ENCODE results near the gene NELFA.

NELFA gene

DNA sequence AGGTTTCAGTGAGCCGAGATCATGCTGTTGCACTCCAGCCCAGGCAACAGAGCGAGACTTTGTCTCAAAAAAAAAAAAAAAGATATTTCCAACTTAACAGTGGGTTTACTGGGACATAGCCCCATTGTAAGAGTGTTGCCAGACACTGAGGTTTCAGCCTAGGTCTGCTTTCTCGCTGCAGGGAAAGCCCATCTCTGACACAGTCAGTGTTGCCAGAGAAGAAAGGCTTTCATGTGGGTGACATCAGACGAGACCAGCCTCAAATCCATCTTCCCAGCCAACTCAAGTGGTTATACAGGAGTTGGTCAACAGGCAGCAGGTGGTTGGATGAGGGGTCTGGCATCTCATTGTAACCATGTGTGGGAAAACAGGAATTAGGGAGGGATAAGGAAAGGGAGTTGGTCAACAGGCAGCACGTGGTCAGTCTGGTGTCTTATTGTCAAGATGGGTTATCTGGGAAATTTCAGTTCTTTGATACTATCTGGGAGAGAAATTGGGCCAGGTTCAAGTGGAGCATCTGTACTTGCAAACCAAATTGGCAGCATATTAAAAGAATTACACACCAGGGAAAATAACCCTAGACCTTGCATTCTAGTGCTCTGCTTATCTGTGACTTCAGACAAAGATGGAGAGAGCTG lies 41.1 kb downstream of the NELFA start:
- Histone ChIP-seq H3K27ac (ENCODE audit: low read depth, low read length) (no peak overlapping the region), H3K9me3 (ENCODE audit: control insufficient read depth in 5 of 5, low read length in 5 of 5) (no peaks in the 10 kb centered on the region), H3K36me3 (ENCODE audit: control insufficient read depth in 5 of 5, insufficient read depth in 5 of 5, low read length in 5 of 5) (peaks cover 2 to 57% (median 25%) of the 10 kb centered on the region in 5 donors), H3K4me1 (ENCODE audit: control insufficient read depth in 5 of 5, insufficient read depth in 5 of 5, low read length in 5 of 5) (no peaks in the 10 kb centered on the region), H3K9ac (ENCODE audit: low read length in 5 of 5) (no peak overlapping the region), H3K27me3 (ENCODE audit: control insufficient read depth in 5 of 5, insufficient read depth in 4 of 5, low read length in 5 of 5) (no peaks in the 10 kb centered on the region), H3K4me3 (ENCODE audit: low read depth in 1 of 5, low read length in 5 of 5) (no peak overlapping the region)

DNA sequence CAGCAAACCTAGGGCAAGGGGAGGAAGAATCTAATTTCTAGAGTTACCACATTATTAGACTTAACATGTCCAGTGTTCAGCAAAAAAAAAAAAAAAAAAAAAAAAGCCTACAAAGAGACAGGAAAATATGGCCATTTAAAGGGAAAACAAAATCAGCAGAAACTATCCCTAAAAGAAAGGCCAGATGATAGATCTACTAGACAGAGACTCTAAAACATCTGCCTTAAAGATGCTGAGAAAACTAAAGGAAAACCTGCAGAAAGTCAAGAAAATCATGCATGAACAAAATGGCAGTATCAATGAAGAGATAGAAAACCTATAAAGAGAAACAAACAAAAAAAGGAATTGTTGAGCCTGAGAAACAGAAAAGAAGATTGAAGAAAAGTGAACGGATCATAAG lies 43.8 kb downstream of the NELFA start:
- Histone ChIP-seq H3K4me3 (ENCODE audit: low read depth in 1 of 5, low read length in 5 of 5) (no peak overlapping the region), H3K36me3 (ENCODE audit: control insufficient read depth in 5 of 5, insufficient read depth in 5 of 5, low read length in 5 of 5) (peaks cover 4 to 58% (median 40%) of the 10 kb centered on the region in 5 donors), H3K4me1 (ENCODE audit: control insufficient read depth in 5 of 5, insufficient read depth in 5 of 5, low read length in 5 of 5) (no peaks in the 10 kb centered on the region), H3K27ac (ENCODE audit: low read depth, low read length) (no peak overlapping the region), H3K9ac (ENCODE audit: low read length in 5 of 5) (no peak overlapping the region), H3K9me3 (ENCODE audit: control insufficient read depth in 5 of 5, low read length in 5 of 5) (no peaks in the 10 kb centered on the region), H3K27me3 (ENCODE audit: control insufficient read depth in 5 of 5, insufficient read depth in 4 of 5, low read length in 5 of 5) (no peaks in the 10 kb centered on the region)

DNA sequence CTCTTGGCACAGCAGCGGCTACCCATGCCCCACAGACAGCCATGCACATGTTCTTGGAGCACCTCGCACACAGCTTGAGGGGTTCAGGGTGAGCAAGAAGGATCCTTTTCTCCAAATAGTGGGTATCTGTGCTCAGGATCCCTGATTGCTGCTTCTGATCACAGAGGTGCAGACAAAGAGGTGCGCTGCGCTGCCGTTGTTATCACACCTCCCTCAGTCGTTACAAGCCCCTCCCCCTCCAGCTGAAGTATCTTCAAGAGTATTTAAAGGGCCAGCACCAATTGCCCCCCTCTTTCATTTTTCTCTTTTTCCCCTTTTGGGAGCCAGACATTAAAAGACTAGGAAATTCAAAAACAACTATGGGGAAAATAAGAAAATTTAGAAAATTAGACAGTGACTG lies 44.3 kb downstream of the NELFA start:
- no peak overlapping the region for H3K9ac ChIP-seq (ENCODE audit: low read length in 5 of 5)
- no peaks in the 10 kb centered on the region for H3K4me1 ChIP-seq (ENCODE audit: control insufficient read depth in 5 of 5, insufficient read depth in 5 of 5, low read length in 5 of 5)
- peaks cover 4 to 58% (median 45%) of the 10 kb centered on the region in 5 donors for H3K36me3 ChIP-seq (ENCODE audit: control insufficient read depth in 5 of 5, insufficient read depth in 5 of 5, low read length in 5 of 5)
- H3K9me3 ChIP-seq (ENCODE audit: control insufficient read depth in 5 of 5, low read length in 5 of 5), result no peaks in the 10 kb centered on the region
- H3K27me3 ChIP-seq (ENCODE audit: control insufficient read depth in 5 of 5, insufficient read depth in 4 of 5, low read length in 5 of 5), result no peaks in the 10 kb centered on the region
- H3K4me3 ChIP-seq (ENCODE audit: low read depth in 1 of 5, low read length in 5 of 5), result no peak overlapping the region
- H3K27ac ChIP-seq (ENCODE audit: low read depth, low read length), result no peak overlapping the region

DNA sequence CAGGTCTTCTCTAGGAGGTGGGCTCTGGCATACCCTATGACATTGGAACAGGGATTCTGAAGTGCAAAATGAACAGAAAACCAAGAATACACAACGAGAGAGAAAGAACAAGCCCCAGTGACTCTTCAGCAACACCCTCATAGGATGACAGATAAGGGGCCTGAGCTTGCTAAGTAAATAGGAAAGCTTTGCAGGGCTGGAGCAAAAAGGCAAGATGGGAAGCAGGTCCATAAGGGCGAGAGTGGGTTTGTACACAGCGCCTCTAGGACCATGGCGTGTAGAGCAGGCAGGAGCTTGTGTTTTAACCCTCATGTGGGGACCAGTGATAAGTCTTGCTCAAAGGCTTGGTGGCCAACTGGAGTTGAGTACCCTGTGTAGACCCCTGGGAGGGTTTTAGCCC lies 45.8 kb downstream of the NELFA start:
- Histone ChIP-seq H3K9ac (ENCODE audit: low read length in 5 of 5) (peak overlapping the region in 1 of 5 donors; percentile 15), H3K36me3 (ENCODE audit: control insufficient read depth in 5 of 5, insufficient read depth in 5 of 5, low read length in 5 of 5) (peaks cover 7 to 64% (median 56%) of the 10 kb centered on the region in 5 donors), H3K27me3 (ENCODE audit: control insufficient read depth in 5 of 5, insufficient read depth in 4 of 5, low read length in 5 of 5) (no peaks in the 10 kb centered on the region), H3K4me1 (ENCODE audit: control insufficient read depth in 5 of 5, insufficient read depth in 5 of 5, low read length in 5 of 5) (no peaks in the 10 kb centered on the region), H3K27ac (ENCODE audit: low read depth, low read length) (no peak overlapping the region), H3K9me3 (ENCODE audit: control insufficient read depth in 5 of 5, low read length in 5 of 5) (no peaks in the 10 kb centered on the region), H3K4me3 (ENCODE audit: low read depth in 1 of 5, low read length in 5 of 5) (no peak overlapping the region)

DNA sequence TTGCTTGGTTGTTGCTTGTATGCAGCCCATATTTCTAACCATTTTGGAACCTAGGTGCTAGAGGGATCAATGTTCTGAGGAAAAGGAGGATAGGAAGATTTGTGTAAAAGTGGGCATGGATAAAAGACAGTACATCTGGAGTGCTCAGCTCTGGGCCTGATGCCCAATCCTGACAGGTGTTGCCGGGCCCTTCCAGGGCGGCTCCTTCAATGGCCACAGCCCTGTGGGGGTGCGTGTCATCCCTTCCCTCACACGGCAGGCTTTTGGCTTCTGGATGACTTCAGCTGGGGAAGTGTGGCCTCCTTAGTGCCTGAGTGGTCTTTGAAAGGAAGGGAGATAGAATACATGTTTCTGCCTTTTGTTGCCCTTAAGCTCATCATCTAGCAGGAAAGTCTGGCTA lies 47.2 kb downstream of the NELFA start:
- Histone ChIP-seq H3K27ac (ENCODE audit: low read depth, low read length) (no peak overlapping the region), H3K36me3 (ENCODE audit: control insufficient read depth in 5 of 5, insufficient read depth in 5 of 5, low read length in 5 of 5) (peaks cover 7 to 75% (median 61%) of the 10 kb centered on the region in 5 donors), H3K9me3 (ENCODE audit: control insufficient read depth in 5 of 5, low read length in 5 of 5) (no peaks in the 10 kb centered on the region), H3K4me3 (ENCODE audit: low read depth in 1 of 5, low read length in 5 of 5) (no peak overlapping the region), H3K4me1 (ENCODE audit: control insufficient read depth in 5 of 5, insufficient read depth in 5 of 5, low read length in 5 of 5) (no peaks in the 10 kb centered on the region), H3K9ac (ENCODE audit: low read length in 5 of 5) (no peak overlapping the region), H3K27me3 (ENCODE audit: control insufficient read depth in 5 of 5, insufficient read depth in 4 of 5, low read length in 5 of 5) (no peaks in the 10 kb centered on the region)

DNA sequence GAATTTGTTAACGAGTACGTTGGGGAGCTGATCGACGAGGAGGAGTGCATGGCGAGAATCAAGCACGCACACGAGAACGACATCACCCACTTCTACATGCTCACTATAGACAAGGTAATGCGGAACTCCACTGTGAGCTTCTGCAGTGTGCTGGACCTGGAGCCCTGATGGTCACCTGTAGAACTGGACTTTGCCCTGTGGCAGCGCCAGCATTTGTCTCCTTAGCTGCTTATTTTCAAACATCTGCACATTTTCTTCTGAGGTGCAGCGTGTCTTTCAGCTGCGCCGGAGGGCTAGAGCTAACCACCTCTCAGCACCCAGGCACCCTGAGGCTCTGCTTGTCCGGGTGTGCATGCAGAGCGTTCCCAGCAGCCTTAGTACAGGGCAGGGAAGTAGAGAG lies 47.7 kb downstream of the NELFA start:
- H3K27ac ChIP-seq (ENCODE audit: low read depth, low read length), result no peak overlapping the region
- H3K36me3 ChIP-seq (ENCODE audit: control insufficient read depth in 5 of 5, insufficient read depth in 5 of 5, low read length in 5 of 5), result peaks cover 7 to 78% (median 64%) of the 10 kb centered on the region in 5 donors
- H3K27me3 ChIP-seq (ENCODE audit: control insufficient read depth in 5 of 5, insufficient read depth in 4 of 5, low read length in 5 of 5), result no peaks in the 10 kb centered on the region

DNA sequence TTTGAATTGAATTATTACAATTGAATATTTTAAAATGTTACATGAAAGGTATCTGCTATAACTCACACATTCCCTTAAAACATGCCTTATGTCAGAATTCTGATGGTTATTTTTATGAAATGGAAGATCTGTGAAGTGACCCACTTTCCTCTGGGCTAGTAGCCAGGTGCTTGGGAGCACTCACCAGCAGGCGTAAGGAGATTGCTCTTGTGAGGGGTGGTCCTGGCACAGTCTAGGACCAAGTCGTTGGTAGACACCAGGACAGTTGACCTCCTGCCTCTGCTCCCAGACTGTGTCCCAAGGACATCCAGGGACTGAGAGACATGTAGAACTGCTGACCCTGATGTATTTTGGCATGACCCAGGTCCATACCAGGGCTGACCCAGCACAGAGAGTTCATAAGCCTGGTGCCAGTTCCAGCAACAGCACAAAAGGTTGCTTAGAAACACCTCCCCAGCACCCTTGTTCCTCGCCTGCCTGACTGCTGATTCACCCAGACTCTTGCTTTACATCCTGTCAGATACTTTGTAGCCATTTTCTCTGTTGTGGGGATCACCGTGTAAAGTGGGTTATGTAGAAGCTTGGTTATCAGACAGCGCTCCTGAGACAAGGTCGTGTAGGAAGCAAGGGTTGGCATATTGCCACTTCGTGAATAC lies 48.5 kb downstream of the NELFA start:
- no peak overlapping the region for H3K4me3 ChIP-seq (ENCODE audit: low read depth in 1 of 5, low read length in 5 of 5)
- H3K9ac ChIP-seq (ENCODE audit: low read length in 5 of 5), result no peak overlapping the region
- no peaks in the 10 kb centered on the region for H3K9me3 ChIP-seq (ENCODE audit: control insufficient read depth in 5 of 5, low read length in 5 of 5)
- no peak overlapping the region for H3K27ac ChIP-seq (ENCODE audit: low read depth, low read length)
- H3K27me3 ChIP-seq (ENCODE audit: control insufficient read depth in 5 of 5, insufficient read depth in 4 of 5, low read length in 5 of 5), result no peaks in the 10 kb centered on the region
- peaks cover 7 to 86% (median 70%) of the 10 kb centered on the region in 5 donors for H3K36me3 ChIP-seq (ENCODE audit: control insufficient read depth in 5 of 5, insufficient read depth in 5 of 5, low read length in 5 of 5)
- no peaks in the 10 kb centered on the region for H3K4me1 ChIP-seq (ENCODE audit: control insufficient read depth in 5 of 5, insufficient read depth in 5 of 5, low read length in 5 of 5)

More for the DNA sequence above, 47.7 kb downstream of the NELFA start:
- Histone ChIP-seq H3K4me1 (ENCODE audit: control insufficient read depth in 5 of 5, insufficient read depth in 5 of 5, low read length in 5 of 5) (no peaks in the 10 kb centered on the region), H3K9ac (ENCODE audit: low read length in 5 of 5) (no peak overlapping the region), H3K4me3 (ENCODE audit: low read depth in 1 of 5, low read length in 5 of 5) (no peak overlapping the region), H3K9me3 (ENCODE audit: control insufficient read depth in 5 of 5, low read length in 5 of 5) (no peaks in the 10 kb centered on the region)

DNA sequence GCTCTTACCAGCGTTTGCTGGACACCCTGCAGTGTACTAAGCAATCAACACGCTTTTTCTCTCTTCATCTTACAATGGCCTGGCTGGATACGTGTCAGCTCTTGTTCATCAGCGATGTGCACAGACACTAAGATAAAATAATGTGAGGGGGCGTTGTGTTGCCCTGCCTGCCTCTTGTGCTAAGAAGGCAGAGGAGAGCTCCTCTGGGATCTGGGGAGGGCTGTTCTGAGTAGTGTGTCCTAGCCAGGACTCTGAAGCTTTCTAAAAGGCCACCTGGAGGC lies 49.7 kb downstream of the NELFA start:
- no peaks in the 10 kb centered on the region for H3K9me3 ChIP-seq (ENCODE audit: control insufficient read depth in 5 of 5, low read length in 5 of 5)
- H3K9ac ChIP-seq (ENCODE audit: low read length in 5 of 5), result no peak overlapping the region
- no peak overlapping the region for H3K27ac ChIP-seq (ENCODE audit: low read depth, low read length)
- no peaks in the 10 kb centered on the region for H3K4me1 ChIP-seq (ENCODE audit: control insufficient read depth in 5 of 5, insufficient read depth in 5 of 5, low read length in 5 of 5)
- no peaks in the 10 kb centered on the region for H3K27me3 ChIP-seq (ENCODE audit: control insufficient read depth in 5 of 5, insufficient read depth in 4 of 5, low read length in 5 of 5)
- H3K36me3 ChIP-seq (ENCODE audit: control insufficient read depth in 5 of 5, insufficient read depth in 5 of 5, low read length in 5 of 5), result peaks cover 7 to 90% (median 73%) of the 10 kb centered on the region in 5 donors
- no peak overlapping the region for H3K4me3 ChIP-seq (ENCODE audit: low read depth in 1 of 5, low read length in 5 of 5)

DNA sequence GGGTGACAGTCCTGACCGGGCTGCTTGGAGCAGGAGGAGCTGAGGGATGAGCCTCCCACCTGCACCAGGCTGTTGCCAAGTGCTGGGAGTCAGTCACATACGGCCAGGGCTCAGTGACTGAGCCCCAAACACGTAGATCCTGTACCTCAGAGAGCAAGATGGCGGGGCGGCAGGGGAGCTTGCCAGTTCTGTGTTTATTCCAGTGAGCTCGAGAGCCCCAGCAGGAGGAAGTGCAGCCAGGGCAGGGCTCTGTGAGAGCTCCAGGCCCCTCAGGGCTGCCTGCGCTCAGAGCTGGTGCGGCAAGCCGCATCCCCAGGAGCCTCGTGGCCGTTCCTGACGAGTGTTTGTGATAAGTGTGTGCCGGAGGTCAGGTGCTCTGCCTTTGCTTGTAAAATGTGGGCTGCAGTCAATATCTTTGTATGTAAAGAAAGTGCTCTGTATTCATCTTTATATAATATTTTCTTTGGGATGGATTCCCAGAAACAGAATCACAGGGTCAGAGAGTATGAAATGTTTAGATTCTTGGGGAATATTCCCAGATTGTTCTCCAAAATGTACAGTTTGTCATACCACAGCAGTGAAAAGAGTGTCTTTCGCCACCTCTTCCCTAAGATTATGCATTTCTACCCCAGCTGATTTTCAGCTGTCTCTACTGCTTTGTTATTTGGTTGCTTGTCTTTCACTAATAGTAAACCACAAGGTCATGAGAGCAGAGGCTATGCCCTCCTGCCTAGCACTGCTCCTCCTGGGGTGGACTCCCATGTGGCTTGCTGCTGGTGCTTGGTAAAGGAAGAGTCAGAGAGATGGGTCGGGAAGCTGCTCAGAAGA lies 50.3 kb downstream of the NELFA start:
- no peak overlapping the region for H3K4me3 ChIP-seq (ENCODE audit: low read depth in 1 of 5, low read length in 5 of 5)
- H3K4me1 ChIP-seq (ENCODE audit: control insufficient read depth in 5 of 5, insufficient read depth in 5 of 5, low read length in 5 of 5), result no peaks in the 10 kb centered on the region
- no peak overlapping the region for H3K9ac ChIP-seq (ENCODE audit: low read length in 5 of 5)
- no peaks in the 10 kb centered on the region for H3K27me3 ChIP-seq (ENCODE audit: control insufficient read depth in 5 of 5, insufficient read depth in 4 of 5, low read length in 5 of 5)
- H3K9me3 ChIP-seq (ENCODE audit: control insufficient read depth in 5 of 5, low read length in 5 of 5), result no peaks in the 10 kb centered on the region
- H3K27ac ChIP-seq (ENCODE audit: low read depth, low read length), result no peak overlapping the region
- H3K36me3 ChIP-seq (ENCODE audit: control insufficient read depth in 5 of 5, insufficient read depth in 5 of 5, low read length in 5 of 5), result peaks cover 4 to 88% (median 72%) of the 10 kb centered on the region in 5 donors

DNA sequence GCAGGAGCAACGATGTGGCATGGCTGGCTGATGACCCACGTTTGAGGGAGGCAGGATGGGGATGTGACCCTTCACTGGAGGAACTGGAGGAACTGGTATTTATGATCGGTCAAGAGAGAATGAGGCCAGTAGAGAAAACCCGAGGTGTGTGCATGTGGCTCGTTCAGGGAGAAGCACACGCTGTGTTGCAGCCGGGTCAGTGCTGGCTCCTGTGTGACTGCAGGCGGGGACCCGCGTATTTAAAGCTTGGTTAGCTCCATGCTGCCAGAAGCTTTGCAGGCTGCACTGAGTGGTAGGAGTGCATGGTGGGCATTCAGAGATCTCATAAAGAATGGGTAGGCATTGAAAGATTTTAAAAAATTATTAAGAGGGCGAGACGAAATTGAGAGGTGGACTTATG lies 52.1 kb downstream of the NELFA start:
- Histone ChIP-seq H3K27ac (ENCODE audit: low read depth, low read length) (no peak overlapping the region), H3K27me3 (ENCODE audit: control insufficient read depth in 5 of 5, insufficient read depth in 4 of 5, low read length in 5 of 5) (no peaks in the 10 kb centered on the region), H3K9me3 (ENCODE audit: control insufficient read depth in 5 of 5, low read length in 5 of 5) (no peaks in the 10 kb centered on the region), H3K4me3 (ENCODE audit: low read depth in 1 of 5, low read length in 5 of 5) (no peak overlapping the region), H3K4me1 (ENCODE audit: control insufficient read depth in 5 of 5, insufficient read depth in 5 of 5, low read length in 5 of 5) (no peaks in the 10 kb centered on the region), H3K9ac (ENCODE audit: low read length in 5 of 5) (no peak overlapping the region), H3K36me3 (ENCODE audit: control insufficient read depth in 5 of 5, insufficient read depth in 5 of 5, low read length in 5 of 5) (peaks cover 3 to 88% (median 77%) of the 10 kb centered on the region in 5 donors)

All from subcutaneous abdominal adipose tissue (tissue), 5 donors.